Lung microvascular endothelial cell (primary cell): Measurements from ENCODE around the gene SLC22A3. TPM values are rescaled to one million over a fixed set of nuclear protein-coding genes. Genes with fewer than 3 reads are reported as not detected.

Experiments used
- DNase-seq, 2 donors: peaks; one replicate each; pipeline versions ENCODE4 v3.0.0 to v3.0.0-alpha.2; 2010; ENCODE audit warnings: low read depth in 2 of 2
- total RNA-seq: library from RNA; depleted of rRNA; stranded (reverse); fragments of >200 nt; gene quantifications from 2 replicates; pipeline ENCODE4 v1.2.1, GENCODE V29; 2014

SLC22A3 gene
- total RNA-seq, 1 donor from 2014 or later: not detected

DNA sequence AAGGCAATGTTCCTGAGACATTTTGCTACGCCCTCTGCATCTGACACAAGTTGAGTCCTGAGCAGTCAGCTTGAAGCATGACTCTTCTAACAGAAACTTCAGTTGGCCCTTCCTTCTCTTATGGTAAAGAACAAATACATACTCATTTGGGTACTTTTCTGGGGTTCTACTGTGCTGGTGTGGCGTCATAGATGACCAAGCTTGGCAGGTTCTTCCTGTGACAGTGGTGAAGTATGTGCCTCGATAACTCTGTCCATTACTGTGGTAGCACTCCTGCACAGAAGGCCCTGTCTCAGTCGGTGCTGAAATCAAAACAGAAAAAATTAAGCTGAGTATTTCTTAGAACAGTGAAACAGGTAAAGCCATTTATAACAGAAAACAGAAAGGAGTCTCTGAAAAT is 152.5 kb downstream of the SLC22A3 start:
- no peak for DNase-seq

Other genes with a start within 250 kb of the SLC22A3 start
- gene SLC22A1, start 226.6 kb upstream of the SLC22A3 start, total RNA-seq: not detected in 2 replicates
- gene SLC22A2, start 89.6 kb upstream of the SLC22A3 start, total RNA-seq: not detected in 2 replicates